VCaP (cell line): Measurements from ENCODE around the gene POR.
"Not testable (repeated sequence)": the region's sequence is repeated elsewhere in the genome, so short reads cannot be mapped to it uniquely, and the experiment has no call there.

Experiments used
- H3K27ac ChIP-seq: fragments of 450-650 bp; 2 replicates; pipeline ENCODE4 v1.5.1; 2017
- TF ChIP-seq, protein P1 (sequence below): fragments of 450-650 bp; conservative IDR thresholded peaks from 2 replicates; pipeline ENCODE4 v1.5.1; 2017; ENCODE audit warnings: mild to moderate bottlenecking, moderate library complexity

POR gene

DNA sequence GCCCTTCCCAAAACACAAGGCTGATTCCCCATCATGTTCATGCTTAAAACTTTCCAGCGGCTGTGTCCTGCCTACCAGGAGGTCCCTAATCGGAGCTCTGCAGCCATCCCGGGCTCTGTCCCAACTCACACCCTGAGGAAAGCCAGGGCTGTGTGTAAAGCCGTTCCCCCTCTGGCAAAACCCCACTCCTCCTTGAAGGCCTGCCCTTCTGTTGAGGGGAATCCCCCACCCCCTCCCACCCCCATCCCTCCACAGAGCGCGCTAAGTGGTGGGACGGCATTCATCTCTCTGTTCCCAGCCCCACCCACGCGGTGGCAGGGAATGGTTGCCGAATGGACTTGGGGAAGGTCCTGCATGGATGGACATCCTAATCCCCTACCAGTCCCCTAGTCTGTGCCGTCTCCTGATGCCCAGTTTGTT, 80.1 kb downstream of the POR start:
- TF ChIP-seq, protein P1, sequence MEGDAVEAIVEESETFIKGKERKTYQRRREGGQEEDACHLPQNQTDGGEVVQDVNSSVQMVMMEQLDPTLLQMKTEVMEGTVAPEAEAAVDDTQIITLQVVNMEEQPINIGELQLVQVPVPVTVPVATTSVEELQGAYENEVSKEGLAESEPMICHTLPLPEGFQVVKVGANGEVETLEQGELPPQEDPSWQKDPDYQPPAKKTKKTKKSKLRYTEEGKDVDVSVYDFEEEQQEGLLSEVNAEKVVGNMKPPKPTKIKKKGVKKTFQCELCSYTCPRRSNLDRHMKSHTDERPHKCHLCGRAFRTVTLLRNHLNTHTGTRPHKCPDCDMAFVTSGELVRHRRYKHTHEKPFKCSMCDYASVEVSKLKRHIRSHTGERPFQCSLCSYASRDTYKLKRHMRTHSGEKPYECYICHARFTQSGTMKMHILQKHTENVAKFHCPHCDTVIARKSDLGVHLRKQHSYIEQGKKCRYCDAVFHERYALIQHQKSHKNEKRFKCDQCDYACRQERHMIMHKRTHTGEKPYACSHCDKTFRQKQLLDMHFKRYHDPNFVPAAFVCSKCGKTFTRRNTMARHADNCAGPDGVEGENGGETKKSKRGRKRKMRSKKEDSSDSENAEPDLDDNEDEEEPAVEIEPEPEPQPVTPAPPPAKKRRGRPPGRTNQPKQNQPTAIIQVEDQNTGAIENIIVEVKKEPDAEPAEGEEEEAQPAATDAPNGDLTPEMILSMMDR = no peak
- peak overlapping the region; percentile 84 for H3K27ac ChIP-seq

GRCh38 chr7:75995996-75996395, 81.0 kb downstream of the POR start:
- TF ChIP-seq, protein P1 = no peak
- no peak overlapping the region for H3K27ac ChIP-seq

- TF ChIP-seq, protein P1 = no peak
- H3K27ac ChIP-seq = no peak overlapping the region
Observed at GRCh38 chr7:75996476-75996875, 81.5 kb downstream of the POR start.

DNA sequence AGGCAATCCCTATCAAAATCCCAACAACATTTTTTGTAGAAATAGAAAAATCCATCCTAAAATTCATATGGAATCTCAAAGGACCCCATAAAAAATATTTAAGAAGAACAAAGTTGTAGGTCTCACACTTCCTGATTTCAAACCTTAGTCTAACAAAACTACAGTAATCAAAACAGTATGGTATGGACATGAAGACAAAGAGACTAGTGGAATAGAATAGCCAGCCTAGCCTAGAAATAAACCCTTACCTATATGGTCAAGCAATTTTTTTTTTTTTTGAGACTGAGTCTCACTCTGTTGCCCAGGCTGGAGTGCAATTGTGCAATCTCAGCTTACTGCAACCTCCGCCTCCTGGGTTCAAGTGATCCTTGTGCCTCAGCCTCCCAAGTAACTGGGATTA, 83.1 kb downstream of the POR start:
- no peak overlapping the region for H3K27ac ChIP-seq
- TF ChIP-seq, protein P1 = no peak

- TF ChIP-seq, protein P1 = no peak
- no peak overlapping the region for H3K27ac ChIP-seq
Observed at GRCh38 chr7:76000566-76000965, 85.6 kb downstream of the POR start.

DNA sequence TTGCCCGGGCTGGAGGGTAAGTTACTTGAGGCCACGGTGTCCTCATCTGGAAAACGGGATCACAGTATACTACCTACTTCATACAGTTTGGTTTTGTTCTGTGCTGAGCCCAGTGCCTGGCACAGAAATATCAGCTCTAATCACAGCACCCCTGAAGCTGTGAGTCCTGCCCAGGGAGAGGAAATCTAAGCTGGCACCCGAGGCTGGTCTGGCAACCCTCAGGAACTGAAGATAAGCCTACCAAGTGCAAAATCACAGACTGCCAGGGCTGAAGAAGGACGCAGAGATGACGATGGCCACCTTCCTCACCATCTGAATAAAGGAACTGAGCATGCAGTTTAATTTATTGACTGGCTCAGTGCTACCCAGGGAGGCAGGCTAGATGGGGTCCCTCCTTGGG, 87.2 kb downstream of the POR start:
- TF ChIP-seq, protein P1 = no peak

GRCh38 chr7:76002822-76003221, 87.9 kb downstream of the POR start:
- H3K27ac ChIP-seq = no peak overlapping the region
- TF ChIP-seq, protein P1 = no peak

More for the DNA sequence above, 87.2 kb downstream of the POR start:
- no peak overlapping the region for H3K27ac ChIP-seq

DNA sequence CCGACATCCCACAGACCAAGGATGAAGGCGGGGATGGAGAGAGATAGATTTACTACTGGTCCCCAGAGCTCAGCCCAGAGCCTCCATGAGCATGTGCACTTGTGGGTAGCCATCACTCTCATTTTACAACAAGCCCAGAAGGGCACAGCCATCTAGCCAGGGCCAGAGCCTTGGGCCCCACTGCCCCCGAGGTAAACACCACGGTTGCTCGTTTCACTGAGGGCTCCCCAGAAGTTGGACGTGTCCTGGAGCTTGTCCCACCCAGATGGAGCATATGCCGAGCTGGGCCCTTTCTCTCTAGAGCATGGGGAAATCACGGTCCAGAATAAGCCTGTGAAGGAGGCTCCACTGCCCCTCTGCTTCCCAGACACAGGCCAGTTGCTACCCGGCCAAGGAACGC, 88.4 kb downstream of the POR start:
- TF ChIP-seq, protein P1 = no peak

GRCh38 chr7:76005004-76005403, 90.0 kb downstream of the POR start:
- not testable (repeated sequence) for H3K27ac ChIP-seq

More for the DNA sequence above, 88.4 kb downstream of the POR start:
- no peak overlapping the region for H3K27ac ChIP-seq
